Mesenchymal stem cell (in vitro differentiated cells and primary cell): ENCODE results near the gene UBLCP1. TPM values are rescaled to one million over a fixed set of nuclear protein-coding genes. Genes with fewer than 3 reads are reported as not detected.

ENCODE experiments used
- DNase-seq: peaks from one replicate; pipeline ENCODE4 v3.0.0-alpha.2; 2013
- H2AFZ ChIP-seq: one replicate; pipeline ENCODE4 v1.6.1; 2013; ENCODE audit warnings: low read depth, mild to moderate bottlenecking, control low read depth, inconsistent platforms, low read length, moderate library complexity
- H2AK5ac ChIP-seq: 2 replicates; pipeline ENCODE4 v1.6.1; 2013; ENCODE audit warnings: low read length, moderate library complexity, mild to moderate bottlenecking, inconsistent platforms; ENCODE audit not compliant: severe bottlenecking
- H2BK120ac ChIP-seq: one replicate; pipeline ENCODE4 v1.6.1; 2013; ENCODE audit warnings: low read depth, mild to moderate bottlenecking, inconsistent platforms, low read length, moderate library complexity
- H2BK12ac ChIP-seq, 2 experiments: one replicate each; pipeline ENCODE4 v1.6.1; 2013; ENCODE audit warnings: inconsistent platforms in 2 of 2, low read length in 2 of 2, mild to moderate bottlenecking in 2 of 2, moderate library complexity in 2 of 2, control low read depth in 1 of 2
- H2BK15ac ChIP-seq: one replicate; pipeline ENCODE4 v1.6.1; 2013; ENCODE audit warnings: mild to moderate bottlenecking, low read depth, inconsistent platforms; ENCODE audit not compliant: poor library complexity, severe bottlenecking
- H2BK5ac ChIP-seq: 2 replicates; pipeline ENCODE4 v1.6.1; 2013; ENCODE audit warnings: low read depth, mild to moderate bottlenecking, low read length, control low read depth, inconsistent platforms; ENCODE audit not compliant: poor library complexity, severe bottlenecking
- H3K14ac ChIP-seq, 2 experiments: one replicate each; pipeline ENCODE4 v1.6.1; 2013; ENCODE audit warnings: inconsistent platforms in 2 of 2, low read length in 2 of 2, control low read depth in 1 of 2, mild to moderate bottlenecking in 1 of 2, moderate library complexity in 1 of 2
- H3K18ac ChIP-seq, 2 experiments: one replicate each; pipeline ENCODE4 v1.6.1; 2013; ENCODE audit warnings: inconsistent platforms in 2 of 2, low read length in 2 of 2, control low read depth in 1 of 2, low read depth in 1 of 2, mild to moderate bottlenecking in 1 of 2
- H3K23ac ChIP-seq, 2 experiments: one replicate each; pipeline ENCODE4 v1.6.1; 2013; ENCODE audit warnings: inconsistent platforms in 2 of 2, low read length in 2 of 2, mild to moderate bottlenecking in 2 of 2, moderate library complexity in 2 of 2, control low read depth in 1 of 2
- H3K27ac ChIP-seq: 2 replicates; pipeline ENCODE4 v1.5.1; 2013; ENCODE audit warnings: mild to moderate bottlenecking, moderate library complexity, low read length, control low read depth, inconsistent platforms; ENCODE audit not compliant: poor library complexity, severe bottlenecking
- H3K27me3 ChIP-seq, 2 experiments: 2 replicates each; pipeline versions ENCODE4 v1.6.1 to v1.7.0; 2013; ENCODE audit warnings: low read length in 2 of 2, mild to moderate bottlenecking in 2 of 2, moderate library complexity in 2 of 2, control low read depth in 1 of 2, inconsistent platforms in 1 of 2; ENCODE audit not compliant: control insufficient read depth in 1 of 2, insufficient read depth in 1 of 2
- H3K36me3 ChIP-seq, 2 experiments: 2 replicates each; pipeline versions ENCODE4 v1.6.1 to v1.7.0; 2013; ENCODE audit warnings: low read length in 2 of 2, control low read depth in 1 of 2, inconsistent platforms in 1 of 2, low read depth in 1 of 2, mild to moderate bottlenecking in 1 of 2; ENCODE audit not compliant: insufficient read depth in 2 of 2, control insufficient read depth in 1 of 2
- H3K4ac ChIP-seq, 2 experiments: one replicate each; pipeline ENCODE4 v1.6.1; 2013; ENCODE audit warnings: inconsistent platforms in 2 of 2, low read length in 2 of 2, mild to moderate bottlenecking in 2 of 2, moderate library complexity in 2 of 2, control low read depth in 1 of 2, low read depth in 1 of 2
- H3K4me1 ChIP-seq: 2 replicates; pipeline ENCODE4 v1.6.1; 2013; ENCODE audit warnings: low read depth, low read length, control low read depth; ENCODE audit not compliant: control insufficient read depth, insufficient read depth
- H3K4me2 ChIP-seq: 2 replicates; pipeline ENCODE4 v1.6.1; 2013; ENCODE audit warnings: low read length, mild to moderate bottlenecking, inconsistent platforms; ENCODE audit not compliant: poor library complexity, severe bottlenecking
- H3K4me3 ChIP-seq, 2 experiments: 2 replicates each; pipeline versions ENCODE4 v1.5.1 to v1.7.0; 2013; ENCODE audit warnings: low read length in 2 of 2, mild to moderate bottlenecking in 2 of 2, control low read depth in 1 of 2, low read depth in 1 of 2; ENCODE audit not compliant: insufficient read depth in 1 of 2
- H3K79me1 ChIP-seq: replicated peaks from 2 replicates; pipeline ENCODE4 v1.6.1; 2013; ENCODE audit warnings: mild to moderate bottlenecking, control low read depth, low read length, inconsistent platforms; ENCODE audit not compliant: poor library complexity, severe bottlenecking
- H3K9ac ChIP-seq: 2 replicates; pipeline ENCODE4 v1.7.0; 2013; ENCODE audit warnings: mild to moderate bottlenecking, low read length, moderate library complexity
- H3K9me3 ChIP-seq: 2 replicates; pipeline ENCODE4 v1.7.0; 2013; ENCODE audit warnings: mild to moderate bottlenecking, low read length; ENCODE audit not compliant: control insufficient read depth
- H4K8ac ChIP-seq: one replicate; pipeline ENCODE4 v1.6.1; 2013; ENCODE audit warnings: inconsistent platforms, mild to moderate bottlenecking, low read length, moderate library complexity
- H4K91ac ChIP-seq: one replicate; pipeline ENCODE4 v1.6.1; 2013; ENCODE audit warnings: mild to moderate bottlenecking, low read length, inconsistent platforms
- WGBS: methylation state at CpG from one replicate; pipeline ENCODE4 v1.1.7; 2013; ENCODE audit warnings: mixed read lengths; 5-methylcytosine and 5-hydroxymethylcytosine counted together
- small RNA-seq: library from polyadenylated mRNA; stranded (forward); fragments of <200 nt; extraction: miRNeasy Mini kit (QIAGEN cat#:217004); gene quantifications from one replicate; pipeline ENCODE3, GENCODE V24; 2013; ENCODE audit warnings: low read depth

The UBLCP1 gene

DNA sequence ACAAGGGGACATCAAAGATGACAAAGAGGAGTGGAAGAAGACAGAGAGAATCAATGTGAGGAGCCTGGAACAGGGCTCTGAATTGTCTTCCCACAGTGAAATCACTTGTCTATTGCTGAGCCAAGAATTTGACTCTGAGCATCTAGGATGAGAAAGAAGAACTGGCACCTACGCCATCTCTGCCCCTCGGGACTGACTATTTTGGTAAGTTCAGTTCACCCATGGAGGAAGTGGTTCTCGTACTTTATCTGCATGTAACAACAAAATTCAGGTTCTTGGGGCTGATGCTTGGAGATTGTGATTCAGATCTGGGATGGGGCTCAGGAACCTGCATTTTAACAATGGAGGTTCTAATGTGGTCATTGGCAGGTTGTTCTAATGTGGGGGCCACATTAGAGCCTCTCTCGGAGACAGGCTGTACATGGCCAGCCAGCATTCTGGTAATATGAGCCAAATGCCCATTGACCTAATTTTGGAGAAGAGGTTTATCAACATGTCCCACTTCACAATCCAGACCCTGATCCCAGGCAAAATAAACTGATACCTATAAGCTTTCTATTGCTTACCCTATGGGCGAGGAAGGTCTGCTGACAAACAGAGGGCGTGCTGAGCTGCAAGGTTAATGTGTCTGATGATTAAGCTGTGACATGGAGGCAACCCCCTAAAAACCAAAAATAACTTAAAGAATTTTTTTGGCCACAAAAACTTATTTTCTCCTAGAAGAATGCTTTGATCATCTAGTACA is 69.9 kb downstream of the UBLCP1 start:
- Histone ChIP-seq H2BK5ac (no peak overlapping the region), H3K27ac (no peak overlapping the region), H4K91ac (no peak overlapping the region), H3K4me1 (peaks cover 10% of the 10 kb centered on the region), H3K79me1 (no peaks in the 10 kb centered on the region), H3K18ac (no peak overlapping the region), H4K8ac (no peak overlapping the region), H3K4me2 (no peak overlapping the region), H3K14ac (no peak overlapping the region), H3K9ac (no peak overlapping the region), H3K23ac (no peak overlapping the region), H3K4me3 (no peak overlapping the region), H3K27me3 (peaks cover 4 to 12% of the 10 kb centered on the region in 2 experiments), H2AK5ac (no peak overlapping the region), H3K9me3 (no peaks in the 10 kb centered on the region), H3K4ac (no peak overlapping the region), H2BK120ac (no peak overlapping the region), H3K36me3 (no peaks in the 10 kb centered on the region), H2BK15ac (no peak overlapping the region), H2BK12ac (no peak overlapping the region), H2AFZ (no peak overlapping the region)
- 94% methylated on average over 5 of the region's 6 CpGs for WGBS
- DNase-seq: no peak

- Histone ChIP-seq H3K4me3 (no peak overlapping the region), H3K27me3 (peaks cover under 1 to 12% of the 10 kb centered on the region in 2 experiments), H2AFZ (no peak overlapping the region), H2BK5ac (no peak overlapping the region), H2BK12ac (no peak overlapping the region), H3K27ac (no peak overlapping the region), H3K79me1 (no peaks in the 10 kb centered on the region), H3K14ac (no peak overlapping the region), H3K4me1 (peaks cover 10% of the 10 kb centered on the region), H2BK120ac (no peak overlapping the region), H4K8ac (no peak overlapping the region), H3K23ac (no peak overlapping the region), H3K18ac (no peak overlapping the region), H2BK15ac (no peak overlapping the region), H3K9ac (no peak overlapping the region), H3K4me2 (no peak overlapping the region), H3K36me3 (no peaks in the 10 kb centered on the region), H4K91ac (no peak overlapping the region), H2AK5ac (no peak overlapping the region), H3K4ac (no peak overlapping the region), H3K9me3 (no peaks in the 10 kb centered on the region)
- no peak for DNase-seq
- WGBS: 100% methylated on average over 1 of the region's 1 CpG
Observed at GRCh38 chr5:159333545-159333925, 70.4 kb downstream of the UBLCP1 start.

Small RNA genes lying within 50 kb of the gene (small RNA-seq; reads per million reads assigned to genes)
- not detected for gene RF00263
- gene RNU4ATAC2P: not detected
